ENCODE data around the gene THSD7A.

DNA sequence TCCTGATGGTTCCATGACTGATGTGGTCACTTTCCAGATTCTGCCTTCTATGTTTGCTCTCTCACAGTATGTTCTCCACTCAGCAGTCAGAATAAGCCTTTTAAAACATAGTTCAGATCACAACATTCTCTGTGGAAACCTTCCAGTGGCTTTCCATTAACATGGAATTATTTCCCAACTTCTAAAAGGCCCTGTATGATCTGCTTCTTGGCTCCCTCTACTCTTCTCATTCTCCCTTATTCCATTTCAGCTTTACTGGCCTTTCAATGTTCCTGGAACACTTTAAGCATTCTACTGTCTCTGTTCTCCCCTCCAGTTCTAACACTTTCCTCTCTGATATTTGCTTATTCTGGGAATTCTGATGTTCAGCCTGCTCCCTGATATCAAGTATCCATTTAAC, 325.6 kb downstream of the THSD7A start:
- TF ChIP-seq, protein P1, sequence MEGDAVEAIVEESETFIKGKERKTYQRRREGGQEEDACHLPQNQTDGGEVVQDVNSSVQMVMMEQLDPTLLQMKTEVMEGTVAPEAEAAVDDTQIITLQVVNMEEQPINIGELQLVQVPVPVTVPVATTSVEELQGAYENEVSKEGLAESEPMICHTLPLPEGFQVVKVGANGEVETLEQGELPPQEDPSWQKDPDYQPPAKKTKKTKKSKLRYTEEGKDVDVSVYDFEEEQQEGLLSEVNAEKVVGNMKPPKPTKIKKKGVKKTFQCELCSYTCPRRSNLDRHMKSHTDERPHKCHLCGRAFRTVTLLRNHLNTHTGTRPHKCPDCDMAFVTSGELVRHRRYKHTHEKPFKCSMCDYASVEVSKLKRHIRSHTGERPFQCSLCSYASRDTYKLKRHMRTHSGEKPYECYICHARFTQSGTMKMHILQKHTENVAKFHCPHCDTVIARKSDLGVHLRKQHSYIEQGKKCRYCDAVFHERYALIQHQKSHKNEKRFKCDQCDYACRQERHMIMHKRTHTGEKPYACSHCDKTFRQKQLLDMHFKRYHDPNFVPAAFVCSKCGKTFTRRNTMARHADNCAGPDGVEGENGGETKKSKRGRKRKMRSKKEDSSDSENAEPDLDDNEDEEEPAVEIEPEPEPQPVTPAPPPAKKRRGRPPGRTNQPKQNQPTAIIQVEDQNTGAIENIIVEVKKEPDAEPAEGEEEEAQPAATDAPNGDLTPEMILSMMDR (IDR thresholded peaks at IDR 0.05) = no peak
- no peak for TF ChIP-seq POLR2A (IDR thresholded peaks at IDR 0.05)

Measured in heart left ventricle (tissue), 13 donors.